H1 (cell line): ENCODE results near the gene ARHGAP42. TPM values are rescaled to one million over a fixed set of nuclear protein-coding genes. Genes with fewer than 3 reads are reported as not detected.

ENCODE experiments used
- RFX5 ChIP-seq: IDR thresholded peaks from 2 replicates; pipeline ENCODE4 v1.6.1; 2011; ENCODE audit warnings: low read depth, low read length, improper control_type of control experiment, borderline replicate concordance
- TAF1 ChIP-seq: IDR thresholded peaks from 2 replicates; pipeline ENCODE4 v1.6.1; 2011; ENCODE audit warnings: mild to moderate bottlenecking, low read depth, low read length
- TCF12 ChIP-seq: IDR thresholded peaks from 2 replicates; pipeline ENCODE4 v1.6.1; 2011; ENCODE audit warnings: low read depth, mild to moderate bottlenecking, low read length
- YY1 ChIP-seq: IDR thresholded peaks from 2 replicates; pipeline ENCODE4 v1.6.1; 2011; ENCODE audit warnings: low read depth, mild to moderate bottlenecking, low read length
- polyA plus RNA-seq, 7 experiments: library from polyadenylated mRNA; depleted of rRNA in 3 of 7; stranded (reverse) in 5 of 7; unstranded in 2 of 7; fragments of >200 nt in 5 of 7; fragments of 200-250 nt in 2 of 7; gene quantifications; 1 replicate in 5 of 7; 2 replicates in 1 of 7; 4 replicates in 1 of 7; pipeline versions ENCODE4 v1.2.1 to v1.2.3, GENCODE V29; 2011 to 2013; ENCODE audit warnings: missing spikeins in 2 of 7, mixed read lengths in 2 of 7
- total RNA-seq: library from RNA; stranded (reverse); fragmentation: NEBNext Ultra II Directional; extraction: Animal tissue kit (Norgen Biotek cat#: 25700); gene quantifications from 2 replicates; pipeline ENCODE4 v1.2.1, GENCODE V29; 2021
- TF ChIP-seq, protein P1 (sequence below): fragments of 300-600 bp; sonication (generic); IDR thresholded peaks from 2 replicates; pipeline ENCODE4 v1.7.1; 2012; ENCODE audit warnings: low read length, moderate library complexity, mild to moderate bottlenecking, inconsistent platforms; ENCODE audit not compliant: insufficient replicate concordance

Gene ARHGAP42
- total and polyA plus RNA-seq, 2 of the 8 experiments (the other 6 are each of a cell fraction or from before 2014, with no cell fraction given) = 22.2 to 33.5 TPM

DNA sequence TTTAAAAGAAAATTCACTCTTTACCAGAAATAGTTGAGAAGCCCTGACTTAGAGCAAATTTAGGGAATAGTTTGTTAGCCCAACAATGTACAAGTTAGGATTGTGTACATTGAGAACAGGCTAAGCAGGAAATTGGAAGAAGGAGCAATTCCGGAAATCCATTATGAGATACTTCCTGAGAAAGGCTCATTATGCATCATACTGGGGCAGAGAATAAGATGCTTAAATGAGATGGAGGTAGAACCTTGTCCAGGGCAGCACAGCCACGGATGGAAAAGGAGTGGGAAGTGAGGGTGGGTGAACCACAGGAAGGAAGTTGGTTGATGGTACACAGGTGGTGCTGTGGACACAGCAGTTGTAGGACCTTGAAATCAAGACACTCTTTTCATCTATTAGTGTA is 262.4 kb downstream of the ARHGAP42 start (continued):
- TF ChIP-seq, protein P1, sequence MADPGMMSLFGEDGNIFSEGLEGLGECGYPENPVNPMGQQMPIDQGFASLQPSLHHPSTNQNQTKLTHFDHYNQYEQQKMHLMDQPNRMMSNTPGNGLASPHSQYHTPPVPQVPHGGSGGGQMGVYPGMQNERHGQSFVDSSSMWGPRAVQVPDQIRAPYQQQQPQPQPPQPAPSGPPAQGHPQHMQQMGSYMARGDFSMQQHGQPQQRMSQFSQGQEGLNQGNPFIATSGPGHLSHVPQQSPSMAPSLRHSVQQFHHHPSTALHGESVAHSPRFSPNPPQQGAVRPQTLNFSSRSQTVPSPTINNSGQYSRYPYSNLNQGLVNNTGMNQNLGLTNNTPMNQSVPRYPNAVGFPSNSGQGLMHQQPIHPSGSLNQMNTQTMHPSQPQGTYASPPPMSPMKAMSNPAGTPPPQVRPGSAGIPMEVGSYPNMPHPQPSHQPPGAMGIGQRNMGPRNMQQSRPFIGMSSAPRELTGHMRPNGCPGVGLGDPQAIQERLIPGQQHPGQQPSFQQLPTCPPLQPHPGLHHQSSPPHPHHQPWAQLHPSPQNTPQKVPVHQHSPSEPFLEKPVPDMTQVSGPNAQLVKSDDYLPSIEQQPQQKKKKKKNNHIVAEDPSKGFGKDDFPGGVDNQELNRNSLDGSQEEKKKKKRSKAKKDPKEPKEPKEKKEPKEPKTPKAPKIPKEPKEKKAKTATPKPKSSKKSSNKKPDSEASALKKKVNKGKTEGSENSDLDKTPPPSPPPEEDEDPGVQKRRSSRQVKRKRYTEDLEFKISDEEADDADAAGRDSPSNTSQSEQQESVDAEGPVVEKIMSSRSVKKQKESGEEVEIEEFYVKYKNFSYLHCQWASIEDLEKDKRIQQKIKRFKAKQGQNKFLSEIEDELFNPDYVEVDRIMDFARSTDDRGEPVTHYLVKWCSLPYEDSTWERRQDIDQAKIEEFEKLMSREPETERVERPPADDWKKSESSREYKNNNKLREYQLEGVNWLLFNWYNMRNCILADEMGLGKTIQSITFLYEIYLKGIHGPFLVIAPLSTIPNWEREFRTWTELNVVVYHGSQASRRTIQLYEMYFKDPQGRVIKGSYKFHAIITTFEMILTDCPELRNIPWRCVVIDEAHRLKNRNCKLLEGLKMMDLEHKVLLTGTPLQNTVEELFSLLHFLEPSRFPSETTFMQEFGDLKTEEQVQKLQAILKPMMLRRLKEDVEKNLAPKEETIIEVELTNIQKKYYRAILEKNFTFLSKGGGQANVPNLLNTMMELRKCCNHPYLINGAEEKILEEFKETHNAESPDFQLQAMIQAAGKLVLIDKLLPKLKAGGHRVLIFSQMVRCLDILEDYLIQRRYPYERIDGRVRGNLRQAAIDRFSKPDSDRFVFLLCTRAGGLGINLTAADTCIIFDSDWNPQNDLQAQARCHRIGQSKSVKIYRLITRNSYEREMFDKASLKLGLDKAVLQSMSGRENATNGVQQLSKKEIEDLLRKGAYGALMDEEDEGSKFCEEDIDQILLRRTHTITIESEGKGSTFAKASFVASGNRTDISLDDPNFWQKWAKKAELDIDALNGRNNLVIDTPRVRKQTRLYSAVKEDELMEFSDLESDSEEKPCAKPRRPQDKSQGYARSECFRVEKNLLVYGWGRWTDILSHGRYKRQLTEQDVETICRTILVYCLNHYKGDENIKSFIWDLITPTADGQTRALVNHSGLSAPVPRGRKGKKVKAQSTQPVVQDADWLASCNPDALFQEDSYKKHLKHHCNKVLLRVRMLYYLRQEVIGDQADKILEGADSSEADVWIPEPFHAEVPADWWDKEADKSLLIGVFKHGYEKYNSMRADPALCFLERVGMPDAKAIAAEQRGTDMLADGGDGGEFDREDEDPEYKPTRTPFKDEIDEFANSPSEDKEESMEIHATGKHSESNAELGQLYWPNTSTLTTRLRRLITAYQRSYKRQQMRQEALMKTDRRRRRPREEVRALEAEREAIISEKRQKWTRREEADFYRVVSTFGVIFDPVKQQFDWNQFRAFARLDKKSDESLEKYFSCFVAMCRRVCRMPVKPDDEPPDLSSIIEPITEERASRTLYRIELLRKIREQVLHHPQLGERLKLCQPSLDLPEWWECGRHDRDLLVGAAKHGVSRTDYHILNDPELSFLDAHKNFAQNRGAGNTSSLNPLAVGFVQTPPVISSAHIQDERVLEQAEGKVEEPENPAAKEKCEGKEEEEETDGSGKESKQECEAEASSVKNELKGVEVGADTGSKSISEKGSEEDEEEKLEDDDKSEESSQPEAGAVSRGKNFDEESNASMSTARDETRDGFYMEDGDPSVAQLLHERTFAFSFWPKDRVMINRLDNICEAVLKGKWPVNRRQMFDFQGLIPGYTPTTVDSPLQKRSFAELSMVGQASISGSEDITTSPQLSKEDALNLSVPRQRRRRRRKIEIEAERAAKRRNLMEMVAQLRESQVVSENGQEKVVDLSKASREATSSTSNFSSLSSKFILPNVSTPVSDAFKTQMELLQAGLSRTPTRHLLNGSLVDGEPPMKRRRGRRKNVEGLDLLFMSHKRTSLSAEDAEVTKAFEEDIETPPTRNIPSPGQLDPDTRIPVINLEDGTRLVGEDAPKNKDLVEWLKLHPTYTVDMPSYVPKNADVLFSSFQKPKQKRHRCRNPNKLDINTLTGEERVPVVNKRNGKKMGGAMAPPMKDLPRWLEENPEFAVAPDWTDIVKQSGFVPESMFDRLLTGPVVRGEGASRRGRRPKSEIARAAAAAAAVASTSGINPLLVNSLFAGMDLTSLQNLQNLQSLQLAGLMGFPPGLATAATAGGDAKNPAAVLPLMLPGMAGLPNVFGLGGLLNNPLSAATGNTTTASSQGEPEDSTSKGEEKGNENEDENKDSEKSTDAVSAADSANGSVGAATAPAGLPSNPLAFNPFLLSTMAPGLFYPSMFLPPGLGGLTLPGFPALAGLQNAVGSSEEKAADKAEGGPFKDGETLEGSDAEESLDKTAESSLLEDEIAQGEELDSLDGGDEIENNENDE = no peak
- TF ChIP-seq RFX5 = no peak
- no peak for TF ChIP-seq YY1
- TF ChIP-seq TAF1 = no peak
- no peak for TF ChIP-seq TCF12
- TF ChIP-seq, all 59 proteins: peak for 0
